KMS-11 (cell line): ENCODE results near the gene DMRTB1.

Experiments used
- H2AFZ ChIP-seq: fragments of 200-600 bp; sonication (generic); 2 replicates; pipeline ENCODE4 v1.6.1; 2016; ENCODE audit warnings: antibody characterized with exemption, mixed run types, low read depth
- H3K27ac ChIP-seq: fragments of 200-600 bp; sonication (generic); 2 replicates; pipeline ENCODE4 v1.6.1; 2016; ENCODE audit warnings: mild to moderate bottlenecking, mixed run types
- H3K27me3 ChIP-seq: fragments of 200-600 bp; sonication (generic); 2 replicates; pipeline ENCODE4 v1.6.1; 2017; ENCODE audit warnings: mild to moderate bottlenecking, low read depth, mixed run types, moderate library complexity; ENCODE audit not compliant: insufficient read depth
- H3K36me3 ChIP-seq: fragments of 200-600 bp; sonication (generic); 2 replicates; pipeline ENCODE4 v1.6.1; 2017; ENCODE audit warnings: mild to moderate bottlenecking, mixed run types; ENCODE audit not compliant: insufficient read depth
- H3K4me1 ChIP-seq: fragments of 200-600 bp; sonication (generic); 2 replicates; pipeline ENCODE4 v1.6.1; 2016; ENCODE audit warnings: mild to moderate bottlenecking, low read depth, mixed run types; ENCODE audit not compliant: poor library complexity, severe bottlenecking
- H3K4me2 ChIP-seq: fragments of 200-600 bp; sonication (generic); 2 replicates; pipeline ENCODE4 v1.7.0; 2016; ENCODE audit warnings: mild to moderate bottlenecking, mixed run types
- H3K4me3 ChIP-seq: fragments of 200-600 bp; sonication (generic); IDR thresholded peaks from 2 replicates; pipeline ENCODE4 v1.6.1; 2017; ENCODE audit warnings: low read depth, low read length, mixed read lengths; ENCODE audit not compliant: insufficient read depth
- H3K79me2 ChIP-seq: fragments of 200-600 bp; sonication (generic); 2 replicates; pipeline ENCODE4 v1.6.1; 2016; ENCODE audit warnings: low read depth, mixed run types; ENCODE audit not compliant: insufficient read depth
- H3K9ac ChIP-seq: fragments of 200-600 bp; sonication (generic); 2 replicates; pipeline ENCODE4 v1.6.1; 2016; ENCODE audit warnings: mild to moderate bottlenecking, mixed run types
- H4K20me1 ChIP-seq: fragments of 200-600 bp; sonication (generic); 2 replicates; pipeline ENCODE4 v1.6.1; 2016; ENCODE audit warnings: mild to moderate bottlenecking, mixed run types; ENCODE audit not compliant: insufficient read depth
- CTCF ChIP-seq: fragments of 200-600 bp; sonication (generic); conservative IDR thresholded peaks from 2 replicates; pipeline ENCODE4 v1.6.1; 2017; ENCODE audit warnings: low read depth, mild to moderate bottlenecking, antibody characterized with exemption, low read length, moderate library complexity, mixed read lengths

Gene DMRTB1

GRCh38 chr1:53485478-53486394, 26.5 kb downstream of the DMRTB1 start:
- Histone ChIP-seq H3K36me3 (no peaks in the 10 kb centered on the region), H2AFZ (peak overlapping the region; percentile 53; the same call in 1 of the 2 replicates), H4K20me1 (no peaks in the 10 kb centered on the region), H3K4me2 (peak overlapping the region; percentile 23; the same call in 1 of the 2 replicates), H3K4me1 (no peaks in the 10 kb centered on the region), H3K27me3 (no peaks in the 10 kb centered on the region), H3K79me2 (no peaks in the 10 kb centered on the region), H3K4me3 (no peak overlapping the region), H3K9ac (no peak overlapping the region; the same call in 1 of the 2 replicates), H3K27ac (no peak overlapping the region)
- peak; percentile 94 for TF ChIP-seq CTCF

GRCh38 chr1:53486395-53487026, 27.3 kb downstream of the DMRTB1 start:
- Histone ChIP-seq H3K36me3 (no peaks in the 10 kb centered on the region), H3K79me2 (no peaks in the 10 kb centered on the region), H3K9ac (no peak overlapping the region), H3K4me2 (no peak overlapping the region), H4K20me1 (no peaks in the 10 kb centered on the region), H2AFZ (peak overlapping the region; percentile 53; the same call in 1 of the 2 replicates), H3K27me3 (no peaks in the 10 kb centered on the region), H3K4me3 (no peak overlapping the region), H3K27ac (no peak overlapping the region), H3K4me1 (no peaks in the 10 kb centered on the region)
- no peak for TF ChIP-seq CTCF

- Histone ChIP-seq H3K27me3 (no peaks in the 10 kb centered on the region), H3K79me2 (no peaks in the 10 kb centered on the region), H2AFZ (no peak overlapping the region), H3K4me2 (no peak overlapping the region), H3K36me3 (no peaks in the 10 kb centered on the region), H4K20me1 (no peaks in the 10 kb centered on the region), H3K27ac (no peak overlapping the region), H3K4me3 (no peak overlapping the region), H3K9ac (no peak overlapping the region), H3K4me1 (no peaks in the 10 kb centered on the region)
- no peak for TF ChIP-seq CTCF
Measured at GRCh38 chr1:53490351-53490750, 31.2 kb downstream of the DMRTB1 start.

GRCh38 chr1:53495633-53496345, 36.6 kb downstream of the DMRTB1 start:
- no peak overlapping the region for H3K9ac ChIP-seq
- peaks cover 15% of the 10 kb centered on the region for H3K4me1 ChIP-seq
- no peak overlapping the region for H2AFZ ChIP-seq
- H3K27me3 ChIP-seq: no peaks in the 10 kb centered on the region
- H3K4me2 ChIP-seq: no peak overlapping the region
- no peaks in the 10 kb centered on the region for H3K36me3 ChIP-seq
- no peak overlapping the region for H3K4me3 ChIP-seq
- H3K27ac ChIP-seq: no peak overlapping the region
- TF ChIP-seq CTCF: no peak
- no peaks in the 10 kb centered on the region for H4K20me1 ChIP-seq
- H3K79me2 ChIP-seq: no peaks in the 10 kb centered on the region
